Prostate gland (tissue), 2 donors: ENCODE data around the gene PANK4. TPM values are rescaled to one million over a fixed set of nuclear protein-coding genes. Genes with fewer than 3 reads are reported as not detected.

Source experiments
- DNase-seq: peaks from one replicate; pipeline ENCODE4 v3.0.0-alpha.2; 2019; ENCODE audit warnings: low spot score
- H3K27ac ChIP-seq, 2 donors: fragments of 200-600 bp; sonication (generic); 2 replicates each; pipeline ENCODE4 v1.5.1; 2017 to 2019
- H3K27me3 ChIP-seq: fragments of 200-600 bp; sonication (generic); replicated peaks from 2 replicates; pipeline ENCODE4 v1.5.1; 2019; ENCODE audit not compliant: insufficient read depth
- H3K36me3 ChIP-seq, 2 donors: fragments of 200-600 bp; sonication (generic); 1 replicate in 1 of 2; 2 replicates in 1 of 2; pipeline versions ENCODE4 v1.5.1 to v1.8.1; 2017 to 2019
- H3K4me1 ChIP-seq: fragments of 200-600 bp; sonication (generic); replicated peaks from 2 replicates; pipeline ENCODE4 v1.5.1; 2019
- H3K4me3 ChIP-seq, 2 donors: fragments of 200-600 bp; sonication (generic); 2 replicates each; pipeline ENCODE4 v1.5.1; 2017 to 2019
- H3K9me3 ChIP-seq: fragments of 200-600 bp; sonication (generic); 2 replicates; pipeline ENCODE4 v1.5.1; 2017
- POLR2A ChIP-seq: fragments of 450-650 bp; IDR thresholded peaks from one replicate; pipeline ENCODE4 v1.6.1; 2016; ENCODE audit warnings: antibody characterized with exemption, mild to moderate bottlenecking
- POLR2AphosphoS5 ChIP-seq: sonication (generic); formaldehyde crosslinking; IDR thresholded peaks from one replicate; pipeline ENCODE4 v1.6.1; 2017; ENCODE audit warnings: antibody characterized with exemption
- WGBS: methylation state at CpG from one replicate; pipeline ENCODE4 v1.1.5; 2018; 5-methylcytosine and 5-hydroxymethylcytosine counted together
- intact Hi-C: fragments of 100-400 bp; cut with DNase I; formaldehyde crosslinking; loops from one replicate; pipeline ENCODE4 v1.14.2; 2022
- total RNA-seq, 2 donors: library from RNA; depleted of rRNA; stranded (reverse); fragments of >200 nt; gene quantifications; one replicate each; pipeline ENCODE4 v1.1.0, GENCODE V29; 2016
- TF ChIP-seq, protein P1 (sequence below), 4 experiments: fragments of 200-600 bp in 2 of 4; fragments of 450-650 bp in 2 of 4; sonication (generic) in 2 of 4; IDR thresholded peaks; 1 replicate in 3 of 4; 2 replicates in 1 of 4; pipeline ENCODE4 v1.5.1; 2016 to 2019; ENCODE audit warnings: antibody characterized with exemption in 4 of 4, mild to moderate bottlenecking in 2 of 4, moderate library complexity in 2 of 4

The PANK4 gene
- total RNA-seq, 2 donors from 2014 or later, result 27.0 to 69.5 TPM

DNA sequence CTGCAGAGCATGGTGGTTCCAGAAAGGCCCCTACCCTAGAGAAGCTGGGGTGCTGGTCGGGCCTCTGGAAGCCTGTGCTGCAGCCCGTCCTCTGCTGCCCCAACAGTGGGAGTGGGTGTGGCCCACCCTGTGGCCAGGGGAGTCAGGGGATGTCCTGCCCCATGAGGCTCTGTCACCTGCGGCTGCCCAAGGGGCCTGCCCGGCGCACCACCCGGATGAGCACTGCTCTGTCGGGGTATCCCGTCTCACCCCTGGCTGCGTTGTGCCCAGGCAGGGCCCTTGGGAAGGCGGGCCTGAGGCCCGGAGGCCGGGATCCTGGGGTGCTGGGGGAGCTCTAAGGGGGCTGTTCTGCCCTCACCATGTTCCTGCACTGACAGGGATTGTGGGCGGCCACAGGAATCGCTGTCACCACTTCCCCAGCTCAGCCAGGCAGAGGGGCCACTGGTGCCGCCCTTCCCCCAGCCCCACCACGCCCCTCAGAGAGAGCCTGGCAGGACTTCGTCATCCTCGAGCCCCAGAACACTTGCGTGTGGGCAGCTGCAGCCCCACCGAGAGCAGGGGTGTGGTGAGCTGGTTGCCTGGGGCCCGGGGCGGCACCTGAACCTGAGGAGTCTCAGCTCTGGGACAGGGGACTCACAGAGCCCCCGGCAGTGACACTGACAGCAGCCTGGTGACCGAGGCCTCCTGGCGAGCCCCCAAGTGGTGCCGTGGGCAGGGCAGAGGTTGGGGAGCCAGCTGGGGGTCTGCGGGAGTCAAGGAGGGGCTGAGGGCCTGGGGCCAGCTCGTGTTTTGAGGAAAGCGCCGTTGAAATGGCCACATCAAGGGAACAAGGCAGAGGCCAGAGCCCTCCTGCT, 20.2 kb downstream of the PANK4 start:
- no peak for DNase-seq
- Histone ChIP-seq H3K9me3 (no peaks in the 10 kb centered on the region), H3K27me3 (no peaks in the 10 kb centered on the region), H3K27ac (no peak overlapping the region), H3K36me3 (peaks cover 0 to 24% of the 10 kb centered on the region in 2 donors), H3K4me3 (no peak overlapping the region), H3K4me1 (no peaks in the 10 kb centered on the region)
- TF ChIP-seq POLR2AphosphoS5 (no peak), POLR2A (no peak)
- TF ChIP-seq, protein P1, sequence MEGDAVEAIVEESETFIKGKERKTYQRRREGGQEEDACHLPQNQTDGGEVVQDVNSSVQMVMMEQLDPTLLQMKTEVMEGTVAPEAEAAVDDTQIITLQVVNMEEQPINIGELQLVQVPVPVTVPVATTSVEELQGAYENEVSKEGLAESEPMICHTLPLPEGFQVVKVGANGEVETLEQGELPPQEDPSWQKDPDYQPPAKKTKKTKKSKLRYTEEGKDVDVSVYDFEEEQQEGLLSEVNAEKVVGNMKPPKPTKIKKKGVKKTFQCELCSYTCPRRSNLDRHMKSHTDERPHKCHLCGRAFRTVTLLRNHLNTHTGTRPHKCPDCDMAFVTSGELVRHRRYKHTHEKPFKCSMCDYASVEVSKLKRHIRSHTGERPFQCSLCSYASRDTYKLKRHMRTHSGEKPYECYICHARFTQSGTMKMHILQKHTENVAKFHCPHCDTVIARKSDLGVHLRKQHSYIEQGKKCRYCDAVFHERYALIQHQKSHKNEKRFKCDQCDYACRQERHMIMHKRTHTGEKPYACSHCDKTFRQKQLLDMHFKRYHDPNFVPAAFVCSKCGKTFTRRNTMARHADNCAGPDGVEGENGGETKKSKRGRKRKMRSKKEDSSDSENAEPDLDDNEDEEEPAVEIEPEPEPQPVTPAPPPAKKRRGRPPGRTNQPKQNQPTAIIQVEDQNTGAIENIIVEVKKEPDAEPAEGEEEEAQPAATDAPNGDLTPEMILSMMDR (IDR thresholded peaks at IDR 0.05), result no peak
- intact Hi-C loops, result no loop called here
- WGBS, result 75% methylated on average over 22 of the region's 30 CpGs

GRCh38 chr1:2505461-2505994, 20.9 kb downstream of the PANK4 start:
- no peaks in the 10 kb centered on the region for H3K9me3 ChIP-seq
- H3K4me3 ChIP-seq, result no peak overlapping the region
- intact Hi-C loops, result no loop called here
- H3K36me3 ChIP-seq, result peaks cover 0 to 17% of the 10 kb centered on the region in 2 donors
- H3K4me1 ChIP-seq, result no peaks in the 10 kb centered on the region
- H3K27ac ChIP-seq, result no peak overlapping the region
- no peak for DNase-seq
- WGBS, result 75% methylated on average over 20 of the region's 21 CpGs
- no peaks in the 10 kb centered on the region for H3K27me3 ChIP-seq
- TF ChIP-seq, protein P1 (IDR thresholded peaks at IDR 0.05), result no peak
- TF ChIP-seq POLR2A (no peak), POLR2AphosphoS5 (no peak)

DNA sequence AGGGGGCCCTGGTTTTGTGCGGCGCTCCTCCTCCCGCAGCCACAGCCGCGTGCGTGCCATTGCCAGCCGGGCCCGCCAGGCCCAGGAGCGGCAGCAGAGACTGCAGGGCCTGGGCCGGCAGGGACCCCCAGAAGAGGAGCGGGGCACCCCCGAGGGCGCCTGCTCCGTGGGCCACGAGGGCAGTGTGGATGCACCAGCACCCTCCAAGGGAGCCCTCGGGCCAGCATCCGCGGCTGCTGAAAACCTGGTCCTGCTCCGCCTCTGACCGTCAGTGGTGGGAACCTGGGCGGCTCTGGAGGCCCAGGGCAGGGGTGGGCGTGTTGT, 21.5 kb downstream of the PANK4 start:
- no peak overlapping the region for H3K27ac ChIP-seq
- no peak for DNase-seq
- no peak for TF ChIP-seq POLR2AphosphoS5
- H3K27me3 ChIP-seq, result no peaks in the 10 kb centered on the region
- intact Hi-C loops, result no loop called here
- H3K9me3 ChIP-seq, result no peaks in the 10 kb centered on the region
- 59% methylated on average over 7 of the region's 22 CpGs for WGBS
- H3K4me1 ChIP-seq, result no peaks in the 10 kb centered on the region
- peaks cover 0 to 13% of the 10 kb centered on the region in 2 donors for H3K36me3 ChIP-seq
- no peak overlapping the region for H3K4me3 ChIP-seq

DNA sequence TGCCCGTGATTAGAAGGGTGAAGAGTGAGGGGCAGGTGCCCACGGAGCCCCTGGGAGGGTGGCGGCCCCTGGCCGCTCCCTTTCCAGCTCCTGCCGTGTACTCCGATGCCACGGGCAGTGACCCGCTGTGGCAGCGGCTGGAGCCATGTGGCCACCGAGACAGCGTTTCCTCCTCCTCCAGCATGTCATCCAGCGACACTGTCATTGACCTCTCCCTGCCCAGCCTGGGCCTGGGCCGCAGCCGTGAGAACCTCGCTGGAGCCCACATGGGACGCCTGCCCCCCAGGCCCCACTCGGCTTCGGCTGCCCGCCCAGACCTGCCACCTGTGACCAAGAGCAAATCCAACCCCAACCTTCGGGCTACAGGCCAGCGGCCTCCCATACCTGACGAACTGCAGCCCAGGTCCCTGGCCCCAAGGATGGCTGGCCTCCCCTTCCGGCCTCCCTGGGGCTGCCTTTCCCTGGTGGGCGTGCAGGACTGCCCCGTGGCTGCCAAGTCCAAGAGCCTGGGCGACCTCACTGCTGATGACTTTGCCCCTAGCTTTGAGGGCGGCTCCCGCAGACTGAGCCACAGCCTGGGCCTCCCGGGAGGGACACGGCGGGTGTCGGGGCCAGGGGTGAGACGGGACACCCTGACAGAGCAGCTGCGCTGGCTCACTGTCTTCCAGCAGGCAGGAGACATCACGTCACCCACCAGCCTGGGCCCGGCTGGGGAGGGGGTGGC, 22.0 kb downstream of the PANK4 start:
- Histone ChIP-seq H3K4me3 (no peak overlapping the region), H3K27me3 (no peaks in the 10 kb centered on the region), H3K9me3 (no peaks in the 10 kb centered on the region), H3K36me3 (peaks cover 0 to 7% of the 10 kb centered on the region in 2 donors), H3K27ac (no peak overlapping the region), H3K4me1 (no peaks in the 10 kb centered on the region)
- intact Hi-C loops, result no loop called here
- WGBS, result 69% methylated on average over 33 of the region's 36 CpGs
- TF ChIP-seq, protein P1 (IDR thresholded peaks at IDR 0.05), result no peak
- no peak for TF ChIP-seq POLR2AphosphoS5
- no peak for TF ChIP-seq POLR2A
- no peak for DNase-seq

DNA sequence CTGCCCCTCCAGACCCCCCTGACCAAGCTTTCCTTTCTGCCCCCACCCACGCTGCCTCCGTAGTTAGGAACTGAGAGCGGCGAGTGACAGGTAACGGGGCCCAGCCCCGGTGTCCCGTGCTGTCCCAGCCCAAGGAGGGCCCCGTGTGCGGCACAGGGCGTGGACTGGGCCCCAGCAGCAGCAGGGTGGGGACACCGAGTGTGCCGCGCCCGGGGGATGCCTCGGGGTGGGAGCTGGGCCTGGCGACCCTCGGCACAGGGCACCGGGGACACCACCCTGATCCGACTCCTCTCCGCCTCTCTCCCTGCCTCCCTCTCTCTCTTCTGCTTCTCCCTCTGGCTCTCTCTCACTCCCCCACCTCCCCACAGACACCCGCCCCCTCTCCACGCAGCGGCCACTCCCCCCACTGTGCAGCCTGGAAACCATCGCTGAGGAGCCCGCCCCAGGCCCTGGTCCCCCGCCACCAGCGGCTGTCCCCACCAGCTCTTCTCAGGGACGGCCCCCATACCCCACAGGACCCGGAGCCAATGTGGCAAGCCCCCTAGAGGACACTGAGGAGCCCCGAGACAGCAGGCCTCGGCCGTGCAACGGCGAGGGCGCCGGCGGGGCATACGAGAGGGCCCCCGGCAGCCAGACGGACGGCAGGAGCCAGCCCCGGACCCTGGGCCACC, 22.7 kb downstream of the PANK4 start:
- no peak overlapping the region for H3K27ac ChIP-seq
- H3K9me3 ChIP-seq, result no peaks in the 10 kb centered on the region
- H3K4me3 ChIP-seq, result no peak overlapping the region
- peaks cover 0 to under 1% of the 10 kb centered on the region in 2 donors for H3K36me3 ChIP-seq
- TF ChIP-seq POLR2A (no peak), POLR2AphosphoS5 (no peak)
- TF ChIP-seq, protein P1 (IDR thresholded peaks at IDR 0.05), result no peak
- DNase-seq, result no peak
- WGBS, result 54% methylated on average over 33 of the region's 42 CpGs
- no peaks in the 10 kb centered on the region for H3K27me3 ChIP-seq
- no peaks in the 10 kb centered on the region for H3K4me1 ChIP-seq
- intact Hi-C loops, result no loop called here
